ENCODE data around the gene IL1R2.

GRCh38 chr2:101956465-101957438, 35.0 kb upstream of the IL1R2 start:
- TF ChIP-seq, protein P1, sequence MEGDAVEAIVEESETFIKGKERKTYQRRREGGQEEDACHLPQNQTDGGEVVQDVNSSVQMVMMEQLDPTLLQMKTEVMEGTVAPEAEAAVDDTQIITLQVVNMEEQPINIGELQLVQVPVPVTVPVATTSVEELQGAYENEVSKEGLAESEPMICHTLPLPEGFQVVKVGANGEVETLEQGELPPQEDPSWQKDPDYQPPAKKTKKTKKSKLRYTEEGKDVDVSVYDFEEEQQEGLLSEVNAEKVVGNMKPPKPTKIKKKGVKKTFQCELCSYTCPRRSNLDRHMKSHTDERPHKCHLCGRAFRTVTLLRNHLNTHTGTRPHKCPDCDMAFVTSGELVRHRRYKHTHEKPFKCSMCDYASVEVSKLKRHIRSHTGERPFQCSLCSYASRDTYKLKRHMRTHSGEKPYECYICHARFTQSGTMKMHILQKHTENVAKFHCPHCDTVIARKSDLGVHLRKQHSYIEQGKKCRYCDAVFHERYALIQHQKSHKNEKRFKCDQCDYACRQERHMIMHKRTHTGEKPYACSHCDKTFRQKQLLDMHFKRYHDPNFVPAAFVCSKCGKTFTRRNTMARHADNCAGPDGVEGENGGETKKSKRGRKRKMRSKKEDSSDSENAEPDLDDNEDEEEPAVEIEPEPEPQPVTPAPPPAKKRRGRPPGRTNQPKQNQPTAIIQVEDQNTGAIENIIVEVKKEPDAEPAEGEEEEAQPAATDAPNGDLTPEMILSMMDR (conservative IDR thresholded peaks at IDR 0.05; ENCODE audit: low read depth in 2 of 2) = no peak
- TF ChIP-seq EZH2phosphoT487 (IDR thresholded peaks at IDR 0.05; ENCODE audit: unreplicated experiment) = no peak
- no peak for TF ChIP-seq EZH2 (IDR thresholded peaks at IDR 0.05; ENCODE audit: low read depth, unreplicated experiment)
- no peak for TF ChIP-seq CREB1 (CRISPR knock-in tag; IDR thresholded peaks at IDR 0.05; ENCODE audit: low read depth)
- no peak for TF ChIP-seq STAT1 (IDR thresholded peaks at IDR 0.05; ENCODE audit: unreplicated experiment)
- no peak for TF ChIP-seq POLR2AphosphoS5 (IDR thresholded peaks at IDR 0.05; ENCODE audit: low read depth)

Data from GM23338 (cell line).